Uterus (tissue), 2 donors: ENCODE data around the gene ANXA6.

Experiments used
- POLR2A ChIP-seq, 2 donors: fragments of 450-650 bp; IDR thresholded peaks; one replicate each; pipeline ENCODE4 v1.6.1; 2016; ENCODE audit warnings: antibody characterized with exemption in 2 of 2, mild to moderate bottlenecking in 1 of 2, moderate library complexity in 1 of 2
- TF ChIP-seq, protein P1 (sequence below), 4 experiments: fragments of 200-600 bp in 2 of 4; fragments of 450-650 bp in 2 of 4; sonication (generic) in 2 of 4; IDR thresholded peaks; one replicate each; pipeline ENCODE4 v1.5.1; 2016 to 2019; ENCODE audit warnings: antibody characterized with exemption in 4 of 4, mild to moderate bottlenecking in 2 of 4, moderate library complexity in 1 of 4

DNA sequence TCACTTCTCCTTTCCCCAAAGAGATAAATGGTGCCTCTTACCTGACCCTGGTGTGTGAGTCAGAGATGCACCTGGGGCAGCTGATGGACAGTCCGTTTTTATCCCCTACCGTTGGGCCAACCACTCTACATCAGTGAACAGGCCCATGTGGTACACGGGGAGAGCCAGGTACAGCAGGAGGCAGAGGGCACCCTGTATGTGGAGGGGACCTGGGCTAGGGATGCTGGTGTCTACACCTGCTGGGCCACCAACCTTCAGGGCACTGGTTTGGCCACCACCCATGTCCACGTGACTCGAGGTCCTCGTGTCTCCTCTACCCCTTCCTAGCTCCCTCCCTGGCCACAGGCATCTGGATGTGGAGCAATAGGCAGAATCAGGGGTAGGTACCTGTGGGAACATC is 22.7 kb upstream of the ANXA6 start:
- no peak for TF ChIP-seq POLR2A (IDR thresholded peaks at IDR 0.05)
- TF ChIP-seq, protein P1, sequence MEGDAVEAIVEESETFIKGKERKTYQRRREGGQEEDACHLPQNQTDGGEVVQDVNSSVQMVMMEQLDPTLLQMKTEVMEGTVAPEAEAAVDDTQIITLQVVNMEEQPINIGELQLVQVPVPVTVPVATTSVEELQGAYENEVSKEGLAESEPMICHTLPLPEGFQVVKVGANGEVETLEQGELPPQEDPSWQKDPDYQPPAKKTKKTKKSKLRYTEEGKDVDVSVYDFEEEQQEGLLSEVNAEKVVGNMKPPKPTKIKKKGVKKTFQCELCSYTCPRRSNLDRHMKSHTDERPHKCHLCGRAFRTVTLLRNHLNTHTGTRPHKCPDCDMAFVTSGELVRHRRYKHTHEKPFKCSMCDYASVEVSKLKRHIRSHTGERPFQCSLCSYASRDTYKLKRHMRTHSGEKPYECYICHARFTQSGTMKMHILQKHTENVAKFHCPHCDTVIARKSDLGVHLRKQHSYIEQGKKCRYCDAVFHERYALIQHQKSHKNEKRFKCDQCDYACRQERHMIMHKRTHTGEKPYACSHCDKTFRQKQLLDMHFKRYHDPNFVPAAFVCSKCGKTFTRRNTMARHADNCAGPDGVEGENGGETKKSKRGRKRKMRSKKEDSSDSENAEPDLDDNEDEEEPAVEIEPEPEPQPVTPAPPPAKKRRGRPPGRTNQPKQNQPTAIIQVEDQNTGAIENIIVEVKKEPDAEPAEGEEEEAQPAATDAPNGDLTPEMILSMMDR (IDR thresholded peaks at IDR 0.05), result no peak
